ENCODE measurements around the gene EYA2.

EYA2 gene

DNA sequence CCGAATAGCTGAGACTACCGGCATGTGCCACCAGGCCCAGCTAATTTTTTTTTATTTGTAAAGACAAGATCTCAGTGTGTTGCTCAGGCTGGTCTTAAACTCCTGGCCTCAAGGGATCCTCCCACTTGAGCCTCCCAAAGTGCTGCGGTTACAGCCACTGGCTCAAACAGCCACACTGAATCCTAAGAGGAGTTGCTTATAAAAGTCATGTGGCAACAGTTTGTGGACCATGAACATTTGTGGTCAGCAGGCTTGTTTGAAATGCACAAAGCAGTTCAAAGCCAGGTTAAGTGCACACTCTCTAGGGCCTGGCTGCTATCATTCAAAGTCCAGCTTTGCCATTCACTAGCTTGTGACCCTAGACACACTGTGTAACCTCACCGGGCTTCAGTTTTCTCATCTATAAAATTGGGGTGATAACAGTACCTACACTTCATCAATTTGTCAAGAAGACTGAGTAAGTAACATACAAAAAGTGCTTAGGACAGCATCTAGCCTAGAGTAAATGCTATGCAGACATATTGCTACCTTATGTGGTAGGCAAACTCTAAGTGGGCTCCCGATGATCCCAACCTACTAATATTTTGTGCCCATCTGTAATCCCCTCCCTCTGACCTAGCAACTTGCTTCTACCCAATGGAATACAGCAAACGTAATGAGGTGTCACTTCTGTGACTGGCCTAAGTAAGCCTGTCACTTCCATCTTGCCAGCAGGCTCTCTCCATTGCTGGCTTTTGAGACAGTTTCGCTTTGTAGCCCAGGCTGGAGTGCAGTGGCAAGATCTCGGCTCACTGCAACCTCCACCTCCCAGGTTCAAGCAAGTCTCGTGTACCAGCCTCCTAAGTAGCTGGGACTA lies 338.9 kb downstream of the EYA2 start:
- intact Hi-C loops (cut with DNase I) = no loop called here
- no peak for DNase-seq

DNA sequence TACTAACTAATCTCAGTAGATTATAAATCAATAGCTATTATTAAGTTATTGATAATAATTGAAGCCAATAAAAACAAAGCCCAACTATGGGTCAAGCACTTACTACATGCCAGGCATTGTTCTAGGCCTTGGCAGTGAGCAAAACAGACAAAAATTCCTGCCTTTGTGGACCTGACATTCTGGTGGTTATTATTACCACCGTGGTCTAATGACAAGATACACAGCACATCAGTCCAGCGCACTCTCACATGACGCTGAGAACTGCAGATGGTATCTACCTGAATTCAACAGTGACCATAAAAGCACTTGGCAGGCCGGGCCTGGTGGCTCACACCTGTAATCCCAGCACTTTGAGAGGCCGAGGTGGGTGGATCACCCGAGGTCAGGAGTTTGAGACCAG lies 340.5 kb downstream of the EYA2 start:
- intact Hi-C loops (cut with DNase I) = no loop called here
- DNase-seq = no peak

DNA sequence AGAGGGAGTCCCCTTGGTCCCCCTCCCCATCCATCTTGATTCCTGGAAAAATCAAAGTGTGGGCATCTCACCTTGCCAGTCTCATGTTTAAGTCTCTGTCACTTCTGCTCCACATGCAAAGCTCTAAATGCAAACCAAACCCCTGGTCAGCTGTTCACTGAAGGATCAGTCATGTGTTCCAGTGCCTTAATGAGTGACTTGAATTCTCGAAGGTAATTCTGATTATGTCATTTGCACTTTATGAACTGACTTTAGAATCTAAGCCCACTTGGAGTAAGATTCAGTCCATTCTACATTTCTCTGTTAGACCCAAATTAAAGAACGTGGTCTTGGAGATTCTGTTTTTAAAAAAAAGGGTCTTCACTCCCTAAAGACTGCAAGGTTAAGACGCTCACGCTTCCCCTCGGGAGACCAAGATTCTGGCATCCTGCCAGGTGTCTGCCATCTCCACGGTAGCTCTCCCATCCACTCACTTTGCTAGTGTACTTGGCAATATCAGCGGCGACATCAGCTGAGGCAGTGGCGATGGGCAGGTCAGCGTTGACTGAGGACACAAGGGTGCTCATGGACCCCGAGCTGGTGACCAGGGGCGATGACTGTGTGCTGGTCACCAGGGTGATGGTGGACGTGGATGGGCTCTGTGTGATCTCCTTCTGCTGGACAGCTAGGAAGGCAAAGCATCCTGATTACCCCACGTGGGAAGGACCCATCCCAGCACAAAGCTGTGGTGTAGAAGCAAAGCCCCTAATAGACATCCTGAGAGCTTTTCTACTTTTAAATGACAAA lies 341.4 kb downstream of the EYA2 start:
- DNase-seq = no peak
- intact Hi-C loops (cut with DNase I) = no loop called here

DNA sequence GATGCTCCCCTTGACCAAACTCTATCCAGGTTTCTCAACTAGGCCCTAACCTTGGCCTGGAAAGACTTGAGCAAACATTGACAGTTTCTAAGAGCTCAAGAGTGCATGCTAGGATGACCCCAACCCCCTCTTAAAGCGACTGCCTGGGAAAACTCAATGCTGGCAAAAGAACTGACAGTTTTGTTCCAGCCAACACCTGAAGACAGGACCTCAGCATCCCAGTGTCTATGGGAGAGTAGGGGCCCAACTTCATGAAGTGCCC lies 341.9 kb downstream of the EYA2 start:
- intact Hi-C loops (cut with DNase I) = no loop called here
- no peak for DNase-seq

DNA sequence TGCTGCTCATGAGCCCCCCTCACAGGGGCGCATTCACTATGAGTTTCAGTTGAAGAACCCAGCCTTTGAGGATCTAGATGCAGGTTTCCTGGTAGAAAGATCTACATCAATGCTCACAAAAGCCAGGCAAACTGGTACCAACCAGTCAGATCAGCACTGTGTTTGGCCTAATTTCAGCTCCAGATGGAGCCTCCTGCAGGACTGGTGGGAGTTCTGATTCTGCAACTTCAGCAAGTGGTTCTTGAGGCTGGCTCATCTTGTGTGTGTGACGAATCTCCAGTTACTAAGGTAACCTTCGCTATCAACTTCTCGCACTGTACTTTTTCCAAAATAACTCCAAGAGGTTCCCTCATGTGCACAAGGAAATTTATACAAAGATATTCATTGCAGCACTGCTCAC lies 343.1 kb downstream of the EYA2 start:
- DNase-seq = peak in 34 of 42 donors; percentile 24 to 91 (median 64)
- intact Hi-C loops (cut with DNase I) = no loop called here

Measured in head of caudate nucleus (tissue), 42 donors.